Cardiac muscle cell (in vitro differentiated cells and primary cell): ENCODE results near the gene HEXD. TPM values are rescaled to one million over a fixed set of nuclear protein-coding genes. Genes with fewer than 3 reads are reported as not detected.
"Not testable (repeated sequence)": the region's sequence is repeated elsewhere in the genome, so short reads cannot be mapped to it uniquely, and the experiment has no call there.

Source experiments
- DNase-seq, 2 donors: peaks; one replicate each; pipeline versions ENCODE4 v3.0.0 to v3.0.0-alpha.2; 2010 to 2017; ENCODE audit warnings: low read depth in 1 of 2, low spot score in 1 of 2
- H3K27ac ChIP-seq: fragments of 200-600 bp; sonication (generic); 2 replicates; pipeline ENCODE4 v1.5.1; 2016
- H3K27me3 ChIP-seq: fragments of 200-600 bp; sonication (generic); 2 replicates; pipeline ENCODE4 v1.6.0; 2016; ENCODE audit warnings: control low read depth
- H3K36me3 ChIP-seq: fragments of 200-600 bp; sonication (generic); 2 replicates; pipeline ENCODE4 v1.5.1; 2016; ENCODE audit warnings: control low read depth
- H3K4me1 ChIP-seq: fragments of 200-600 bp; sonication (generic); 2 replicates; pipeline ENCODE4 v1.8.1; 2017; ENCODE audit warnings: low read depth, mild to moderate bottlenecking, mixed run types
- H3K4me3 ChIP-seq: fragments of 200-600 bp; sonication (generic); 2 replicates; pipeline ENCODE4 v1.5.1; 2016; ENCODE audit warnings: mild to moderate bottlenecking
- H3K9me3 ChIP-seq: fragments of 200-600 bp; sonication (generic); 2 replicates; pipeline ENCODE4 v1.5.1; 2017; ENCODE audit warnings: low read depth, mild to moderate bottlenecking, control low read depth
- polyA plus RNA-seq: library from polyadenylated mRNA; unstranded; fragments of >200 nt; fragmentation: Nextera tagmentation; extraction: Ambion mirVana; gene quantifications from 2 replicates; pipeline ENCODE4 v1.2.1, GENCODE V29; 2016
- total RNA-seq: library from RNA; depleted of rRNA; stranded (reverse); fragments of >200 nt; gene quantifications from 2 replicates; pipeline ENCODE4 v1.2.3, GENCODE V29; 2016
- TF ChIP-seq, protein P1 (sequence below): IDR thresholded peaks from 2 replicates; pipeline ENCODE4 v1.5.1; 2012; ENCODE audit warnings: low read depth, mild to moderate bottlenecking, low read length

HEXD gene
- total and polyA plus RNA-seq, 2 experiments from 2014 or later = 49.9 to 58.0 TPM

DNA sequence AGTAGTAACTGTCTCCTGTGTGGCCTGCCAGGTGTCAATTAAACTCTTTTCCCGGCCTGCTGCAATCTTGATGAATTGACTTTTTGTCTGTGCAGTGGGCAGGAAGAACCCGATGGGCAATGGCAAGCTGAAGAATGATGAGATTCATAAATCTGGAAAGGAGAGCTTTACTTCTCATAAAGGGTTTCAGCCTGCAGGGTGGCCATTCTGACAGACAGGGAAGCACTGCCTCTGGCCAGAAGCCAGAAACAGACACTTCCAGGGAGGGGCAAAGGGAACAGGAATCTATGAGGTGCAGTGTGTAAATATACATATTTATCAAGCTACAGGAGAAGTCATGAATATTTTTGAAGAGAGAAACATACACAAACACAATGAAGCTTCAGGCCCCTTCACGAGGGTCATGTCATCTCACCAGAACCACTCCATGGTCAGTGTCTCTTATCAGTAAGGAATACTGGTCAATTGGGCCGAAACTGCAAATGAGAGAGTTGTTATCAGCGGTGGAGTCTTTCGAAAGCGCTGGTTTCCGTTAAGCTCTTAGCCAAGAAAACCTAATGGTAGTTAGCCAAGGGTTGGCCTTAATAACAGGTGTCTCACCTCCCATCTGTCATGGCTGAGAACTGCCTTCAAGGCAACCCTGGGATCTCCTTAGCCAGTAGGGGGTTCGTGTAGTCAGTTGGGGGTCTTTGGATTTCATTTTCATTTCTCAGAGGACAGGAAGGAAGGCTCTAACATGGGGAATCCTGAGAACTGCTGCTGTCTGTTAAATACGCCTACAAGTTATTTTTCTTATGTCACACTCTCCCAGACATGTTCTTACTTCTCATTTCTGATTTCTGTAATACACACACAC lies 39.2 kb downstream of the HEXD start:
- TF ChIP-seq, protein P1, sequence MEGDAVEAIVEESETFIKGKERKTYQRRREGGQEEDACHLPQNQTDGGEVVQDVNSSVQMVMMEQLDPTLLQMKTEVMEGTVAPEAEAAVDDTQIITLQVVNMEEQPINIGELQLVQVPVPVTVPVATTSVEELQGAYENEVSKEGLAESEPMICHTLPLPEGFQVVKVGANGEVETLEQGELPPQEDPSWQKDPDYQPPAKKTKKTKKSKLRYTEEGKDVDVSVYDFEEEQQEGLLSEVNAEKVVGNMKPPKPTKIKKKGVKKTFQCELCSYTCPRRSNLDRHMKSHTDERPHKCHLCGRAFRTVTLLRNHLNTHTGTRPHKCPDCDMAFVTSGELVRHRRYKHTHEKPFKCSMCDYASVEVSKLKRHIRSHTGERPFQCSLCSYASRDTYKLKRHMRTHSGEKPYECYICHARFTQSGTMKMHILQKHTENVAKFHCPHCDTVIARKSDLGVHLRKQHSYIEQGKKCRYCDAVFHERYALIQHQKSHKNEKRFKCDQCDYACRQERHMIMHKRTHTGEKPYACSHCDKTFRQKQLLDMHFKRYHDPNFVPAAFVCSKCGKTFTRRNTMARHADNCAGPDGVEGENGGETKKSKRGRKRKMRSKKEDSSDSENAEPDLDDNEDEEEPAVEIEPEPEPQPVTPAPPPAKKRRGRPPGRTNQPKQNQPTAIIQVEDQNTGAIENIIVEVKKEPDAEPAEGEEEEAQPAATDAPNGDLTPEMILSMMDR = no peak
- Histone ChIP-seq H3K4me1 (peaks cover 13% of the 10 kb centered on the region), H3K4me3 (peak overlapping the region; percentile 64), H3K27me3 (no peaks in the 10 kb centered on the region), H3K9me3 (no peaks in the 10 kb centered on the region), H3K27ac (peak overlapping the region; percentile 100), H3K36me3 (peaks cover 16% of the 10 kb centered on the region)
- DNase-seq = peak in 1 of 2 donors; percentile 60

DNA sequence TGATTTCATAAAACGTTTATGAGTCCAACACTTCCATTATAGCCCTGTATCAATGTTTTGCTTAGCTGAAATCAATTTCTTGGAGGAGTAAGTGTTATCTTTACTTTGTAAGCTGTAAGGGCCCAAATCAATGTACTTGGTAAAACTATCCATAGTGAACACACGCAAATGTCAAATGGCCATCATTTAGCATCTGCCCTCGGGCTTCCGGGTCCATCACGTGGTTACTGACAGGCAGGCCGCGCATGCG lies 39.7 kb downstream of the HEXD start:
- Histone ChIP-seq H3K4me1 (peaks cover 15% of the 10 kb centered on the region), H3K27ac (peak overlapping the region; percentile 100)

DNA sequence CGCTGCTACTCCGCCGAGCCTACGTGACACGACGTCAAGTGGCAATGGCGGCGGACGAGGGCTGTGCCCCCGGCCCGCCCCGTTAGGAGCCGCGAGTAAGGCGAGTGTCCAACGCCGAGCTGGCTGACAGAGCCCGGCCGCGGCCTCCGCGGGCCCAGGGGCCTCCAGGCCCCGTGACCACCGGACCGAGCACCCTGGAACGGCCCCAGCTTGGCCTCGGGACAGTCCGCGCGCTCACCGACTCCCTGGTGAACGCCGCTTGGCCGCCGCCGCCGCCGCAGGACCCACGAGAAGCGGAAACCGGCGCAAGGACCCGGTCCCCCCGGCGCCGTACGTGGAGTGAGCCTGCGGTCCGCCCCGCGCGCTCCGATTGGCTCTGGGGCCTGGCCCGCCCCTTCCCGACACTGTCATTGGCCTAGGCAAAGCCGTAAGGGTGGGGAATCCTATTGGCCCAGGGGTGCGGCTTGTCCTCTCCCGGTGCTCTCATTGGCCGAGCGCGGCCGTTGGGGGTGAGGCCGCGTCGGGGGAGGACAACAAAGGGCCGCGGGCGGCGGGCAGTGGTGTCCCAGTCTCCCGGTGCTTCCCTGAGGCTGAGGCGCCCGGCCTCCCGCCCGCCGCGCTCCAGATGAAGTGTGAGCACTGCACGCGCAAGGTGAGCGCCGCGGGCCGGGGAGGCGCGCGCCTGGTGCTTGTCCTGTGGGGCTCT lies 40.2 kb downstream of the HEXD start, which contains the start of gene NARF:
TSS of gene NARF (plus strand) at position 563 of the 706 bp plus-strand sequence. CDS start at position 626, 63 bp downstream.
- Histone ChIP-seq H3K9me3 (no peaks in the 10 kb centered on the region), H3K4me3 (peak within 1 kb of the TSS; percentile 64), H3K36me3 (peaks cover 20% of the 10 kb centered on the region), H3K4me1 (peaks cover 15% of the 10 kb centered on the region), H3K27ac (peak within 1 kb of the TSS; percentile 100), H3K27me3 (no peaks in the 10 kb centered on the region)
- DNase-seq = peak; percentile 99
- TF ChIP-seq, protein P1 = no peak

More for the DNA sequence above, 39.7 kb downstream of the HEXD start:
- no peaks in the 10 kb centered on the region for H3K27me3 ChIP-seq
- H3K36me3 ChIP-seq = peaks cover 16% of the 10 kb centered on the region
- H3K9me3 ChIP-seq = no peaks in the 10 kb centered on the region
- H3K4me3 ChIP-seq = peak overlapping the region; percentile 64
- DNase-seq = no peak
- TF ChIP-seq, protein P1 = no peak

DNA sequence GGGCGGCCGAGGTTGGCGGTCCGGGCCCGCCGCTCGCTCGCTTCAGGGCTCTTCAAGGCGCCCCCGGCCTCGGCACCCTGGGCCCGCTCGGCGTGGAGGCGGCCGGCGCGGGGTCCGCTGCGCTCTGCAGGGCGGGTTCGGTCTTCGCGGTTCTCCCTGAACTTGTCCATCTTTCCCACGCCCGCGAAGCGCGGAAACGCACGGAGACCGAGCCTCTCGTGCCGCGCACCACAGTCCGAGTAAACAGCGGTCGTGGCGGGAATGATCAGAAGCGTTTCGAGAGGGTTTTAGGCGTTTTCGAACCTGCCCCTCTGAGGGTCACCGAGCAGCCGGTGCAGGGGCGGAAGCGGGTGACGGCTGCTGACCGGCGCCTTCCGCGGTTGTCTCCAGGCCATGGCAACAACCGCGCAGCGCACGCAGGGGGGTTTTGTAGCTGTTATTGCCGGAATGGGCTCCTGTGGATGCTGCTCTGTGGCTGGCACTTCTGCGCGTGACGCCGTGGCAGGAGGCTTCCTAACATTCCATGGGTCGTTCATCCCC lies 40.8 kb downstream of the HEXD start:
- TF ChIP-seq, protein P1 = no peak
- H3K27ac ChIP-seq = peak overlapping the region; percentile 100
- H3K9me3 ChIP-seq = no peaks in the 10 kb centered on the region

DNA sequence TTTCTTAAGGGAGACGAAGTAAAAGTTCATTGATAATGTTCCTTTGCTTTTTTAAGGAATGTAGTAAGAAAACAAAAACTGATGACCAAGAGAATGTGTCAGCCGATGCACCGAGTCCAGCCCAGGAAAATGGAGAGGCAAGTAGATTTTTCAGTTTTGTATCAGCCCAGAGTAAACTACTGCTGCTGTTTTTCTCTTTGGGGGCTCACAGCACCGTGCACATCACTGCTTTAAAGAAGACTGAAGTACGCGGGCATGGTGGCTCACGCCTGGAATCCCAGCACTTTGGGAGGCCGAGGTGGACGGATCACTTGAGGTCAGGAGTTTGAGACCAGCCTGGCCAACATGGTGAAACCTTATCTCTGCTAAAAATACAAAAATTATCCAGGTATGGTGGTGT lies 41.8 kb downstream of the HEXD start:
- DNase-seq = not testable (repeated sequence)

More for the DNA sequence above, 40.8 kb downstream of the HEXD start:
- H3K27me3 ChIP-seq = no peaks in the 10 kb centered on the region
- peaks cover 23% of the 10 kb centered on the region for H3K36me3 ChIP-seq
- H3K4me1 ChIP-seq = peaks cover 15% of the 10 kb centered on the region
- peak; percentile 25 to 31 for DNase-seq
- peak overlapping the region; percentile 64 for H3K4me3 ChIP-seq

More for the DNA sequence above, 41.8 kb downstream of the HEXD start:
- not testable (repeated sequence) for H3K9me3 ChIP-seq, H3K4me3 ChIP-seq, H3K27me3 ChIP-seq, H3K27ac ChIP-seq
- peaks cover 32% of the 10 kb centered on the region for H3K36me3 ChIP-seq
- H3K4me1 ChIP-seq = peaks cover 15% of the 10 kb centered on the region
